HUES6 (cell line): ENCODE measurements around the gene RAD50.

Experiments
- H3K27ac ChIP-seq: 2 replicates; pipeline ENCODE4 v1.7.0; 2013; ENCODE audit warnings: low read depth, mild to moderate bottlenecking, low read length, inconsistent platforms
- H3K27me3 ChIP-seq: 2 replicates; pipeline ENCODE4 v1.6.1; 2013; ENCODE audit warnings: low read length; ENCODE audit not compliant: control insufficient read depth, insufficient read depth
- H3K36me3 ChIP-seq: 2 replicates; pipeline ENCODE4 v1.6.1; 2013; ENCODE audit warnings: low read length; ENCODE audit not compliant: control insufficient read depth, insufficient read depth
- H3K4me1 ChIP-seq: 2 replicates; pipeline ENCODE4 v1.6.1; 2013; ENCODE audit warnings: low read length; ENCODE audit not compliant: control insufficient read depth, insufficient read depth
- H3K4me3 ChIP-seq: 2 replicates; pipeline ENCODE4 v1.5.1; 2013; ENCODE audit warnings: low read depth, low read length
- H3K9ac ChIP-seq: one replicate; pipeline ENCODE4 v1.6.1; 2013; ENCODE audit warnings: mild to moderate bottlenecking, low read length
- H3K9me3 ChIP-seq: 2 replicates; pipeline ENCODE4 v1.6.1; 2013; ENCODE audit warnings: low read depth, low read length; ENCODE audit not compliant: control insufficient read depth, insufficient read depth

The RAD50 gene

DNA sequence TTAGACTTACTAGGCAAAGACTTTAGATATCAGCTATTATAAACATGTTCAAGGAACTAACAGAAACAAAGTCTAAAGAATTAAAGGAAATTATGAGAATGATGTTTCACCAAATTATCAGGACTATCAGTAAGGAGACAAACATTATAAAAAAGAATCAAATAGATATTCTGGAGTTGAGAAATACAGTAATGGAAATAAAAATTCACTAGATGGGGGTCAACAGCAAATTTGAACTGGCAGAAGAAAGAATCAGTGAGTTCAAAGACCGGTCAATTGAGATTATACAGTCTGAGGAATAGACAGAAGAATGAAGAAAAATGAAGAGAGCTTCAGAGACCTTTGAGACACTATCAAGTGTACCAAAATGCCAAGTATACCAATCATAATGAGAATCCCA lies 91.6 kb downstream of the RAD50 start:
- Histone ChIP-seq H3K4me1 (peaks cover 7% of the 10 kb centered on the region), H3K36me3 (0 out of 2 replicates have a peak, but pooled peaks cover under 1% of the 10 kb centered on the region), H3K27ac (no peak overlapping the region), H3K4me3 (no peak overlapping the region), H3K9me3 (peaks cover 13% of the 10 kb centered on the region), H3K9ac (no peak overlapping the region), H3K27me3 (peaks cover under 1% of the 10 kb centered on the region; the same call in 1 of the 2 replicates)

DNA sequence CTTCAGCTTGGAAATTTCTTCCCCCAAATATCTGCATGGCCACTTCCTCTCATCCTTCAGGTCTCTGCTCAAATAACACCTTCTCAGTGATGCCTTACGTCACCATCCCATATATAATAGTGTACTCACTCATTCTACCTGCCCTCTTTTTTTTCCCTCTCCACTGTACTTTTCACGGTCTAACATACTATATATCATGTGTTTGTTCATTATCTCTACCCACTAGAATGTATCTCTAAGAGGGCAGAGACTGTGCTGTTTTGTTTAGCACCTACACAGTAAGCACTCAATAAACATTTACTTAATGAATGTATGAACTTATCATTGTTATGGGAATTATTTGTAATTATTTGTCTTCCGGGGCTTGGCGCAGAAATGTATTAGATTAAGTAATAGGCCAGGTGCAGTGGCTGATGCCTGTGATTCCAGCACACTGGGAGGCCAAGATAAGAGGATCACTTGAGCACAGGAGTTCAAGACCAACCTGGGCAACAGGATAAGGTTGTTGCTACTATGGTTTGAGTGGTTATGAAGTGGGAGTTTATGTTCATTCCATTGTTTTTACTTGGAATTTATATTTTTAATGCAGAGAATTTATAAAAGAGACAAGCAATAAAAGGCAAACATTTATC lies 95.2 kb downstream of the RAD50 start:
- Histone ChIP-seq H3K4me3 (no peak overlapping the region), H3K27me3 (peaks cover 35% of the 10 kb centered on the region), H3K9me3 (peaks cover 13% of the 10 kb centered on the region), H3K9ac (no peak overlapping the region), H3K36me3 (no peaks in the 10 kb centered on the region), H3K27ac (no peak overlapping the region), H3K4me1 (no peaks in the 10 kb centered on the region)

DNA sequence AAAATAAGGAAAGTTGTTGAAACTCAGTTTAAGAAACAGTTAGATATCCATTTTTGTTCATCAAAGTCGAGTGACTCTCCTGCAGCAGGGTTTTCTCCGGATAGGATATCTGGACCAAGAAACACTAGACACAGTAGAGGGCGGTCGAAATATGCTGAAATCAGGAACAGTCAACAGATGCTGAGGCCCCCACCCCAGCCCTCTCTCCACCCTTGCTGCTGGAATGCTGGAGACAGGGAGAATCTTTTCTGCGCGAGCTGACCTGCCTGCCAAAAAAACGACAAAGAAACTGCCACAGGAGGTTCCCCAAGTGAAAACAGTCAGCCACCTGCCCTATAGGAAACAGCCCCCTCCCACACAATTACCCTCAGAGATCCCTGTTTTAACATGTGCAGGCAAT lies 96.9 kb downstream of the RAD50 start:
- H3K9me3 ChIP-seq: peaks cover under 1% of the 10 kb centered on the region; the same call in 1 of the 2 replicates
- peaks cover 50% of the 10 kb centered on the region for H3K27me3 ChIP-seq

DNA sequence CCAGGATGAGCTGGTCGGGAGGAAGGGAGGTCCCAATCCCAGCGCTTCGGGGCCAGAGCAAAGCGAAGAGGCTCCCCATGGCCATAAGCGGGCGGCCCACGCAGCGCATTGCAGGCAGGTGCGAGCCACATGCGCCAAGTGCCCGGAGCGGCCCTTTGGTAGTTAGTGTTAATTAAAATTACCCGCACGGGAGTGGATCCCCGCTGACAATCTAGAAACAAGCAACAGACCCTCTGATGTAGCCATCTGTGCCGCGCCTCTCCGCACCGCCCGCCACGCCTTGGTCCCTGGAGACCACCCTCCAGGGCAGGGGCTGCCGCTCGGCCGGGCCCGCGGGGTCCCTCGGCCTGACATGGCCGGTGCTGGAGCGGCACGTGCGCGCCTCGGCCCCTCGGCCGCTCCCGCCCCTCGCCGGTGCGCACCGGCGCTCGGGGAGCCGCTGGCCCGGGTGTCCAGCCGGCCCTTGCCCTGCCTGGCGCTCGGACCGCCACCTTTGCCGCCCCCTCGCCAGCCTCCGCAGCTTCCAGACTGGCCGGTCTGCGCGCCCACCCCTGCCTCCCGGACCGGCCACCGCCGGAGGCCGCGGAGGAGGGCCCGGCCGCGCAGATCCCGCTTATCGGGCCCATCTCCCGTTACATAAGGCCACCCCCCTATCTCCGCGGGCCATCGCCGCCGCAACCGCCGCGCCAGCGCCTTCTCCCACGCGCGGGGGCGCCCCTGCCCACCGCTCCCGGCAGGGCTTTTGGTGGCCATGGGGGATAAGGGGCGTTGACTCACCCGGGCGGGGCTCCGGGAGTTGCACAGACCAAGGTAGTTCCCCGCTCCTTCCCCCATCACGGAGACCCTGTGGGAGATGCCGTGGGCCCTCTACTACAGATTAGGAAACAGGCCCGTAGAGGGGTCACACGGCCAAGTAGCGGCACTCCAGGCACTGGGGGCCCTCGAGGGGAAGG lies 99.3 kb downstream of the RAD50 start:
- H3K9ac ChIP-seq: no peak overlapping the region
- peaks cover 53% of the 10 kb centered on the region for H3K27me3 ChIP-seq
- peak overlapping the region; percentile 54 for H3K4me3 ChIP-seq
- no peaks in the 10 kb centered on the region for H3K9me3 ChIP-seq
- no peaks in the 10 kb centered on the region for H3K36me3 ChIP-seq
- H3K4me1 ChIP-seq: no peaks in the 10 kb centered on the region
- no peak overlapping the region for H3K27ac ChIP-seq

More for the DNA sequence above, 96.9 kb downstream of the RAD50 start:
- Histone ChIP-seq H3K27ac (no peak overlapping the region), H3K4me3 (no peak overlapping the region), H3K4me1 (no peaks in the 10 kb centered on the region), H3K36me3 (no peaks in the 10 kb centered on the region), H3K9ac (no peak overlapping the region)

DNA sequence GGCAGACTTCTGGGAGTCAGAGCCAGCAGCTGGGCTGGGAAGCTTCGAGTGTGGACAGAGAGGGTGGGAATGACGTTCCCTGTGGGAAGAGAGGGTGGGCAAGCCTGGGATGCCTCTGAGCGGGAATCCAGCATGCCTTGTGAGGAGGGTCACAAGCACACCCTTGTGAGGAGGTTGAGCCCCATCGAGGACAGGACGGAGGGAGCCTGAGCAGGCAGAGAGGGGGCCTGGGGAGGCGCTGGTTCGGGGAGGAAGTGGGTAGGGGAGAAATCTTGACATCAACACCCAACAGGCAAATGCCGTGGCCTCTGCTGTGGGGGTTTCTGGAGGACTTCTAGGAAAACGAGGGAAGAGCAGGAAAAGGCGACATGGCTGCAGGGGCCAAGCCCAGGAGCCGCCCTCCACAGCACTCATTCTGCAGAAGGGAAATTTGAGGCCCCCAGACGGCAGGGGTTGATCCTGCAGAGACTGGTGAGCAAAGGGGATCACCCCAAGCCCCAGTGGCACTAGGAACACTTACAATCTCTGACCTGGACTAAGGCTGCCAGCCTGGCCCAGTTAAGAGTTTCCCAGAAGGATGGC lies 100.1 kb downstream of the RAD50 start:
- H3K9me3 ChIP-seq: no peaks in the 10 kb centered on the region
- H3K4me3 ChIP-seq: peak overlapping the region; percentile 54
- no peak overlapping the region for H3K9ac ChIP-seq
- peaks cover 53% of the 10 kb centered on the region for H3K27me3 ChIP-seq
- no peak overlapping the region for H3K27ac ChIP-seq
- H3K4me1 ChIP-seq: no peaks in the 10 kb centered on the region
- H3K36me3 ChIP-seq: no peaks in the 10 kb centered on the region

DNA sequence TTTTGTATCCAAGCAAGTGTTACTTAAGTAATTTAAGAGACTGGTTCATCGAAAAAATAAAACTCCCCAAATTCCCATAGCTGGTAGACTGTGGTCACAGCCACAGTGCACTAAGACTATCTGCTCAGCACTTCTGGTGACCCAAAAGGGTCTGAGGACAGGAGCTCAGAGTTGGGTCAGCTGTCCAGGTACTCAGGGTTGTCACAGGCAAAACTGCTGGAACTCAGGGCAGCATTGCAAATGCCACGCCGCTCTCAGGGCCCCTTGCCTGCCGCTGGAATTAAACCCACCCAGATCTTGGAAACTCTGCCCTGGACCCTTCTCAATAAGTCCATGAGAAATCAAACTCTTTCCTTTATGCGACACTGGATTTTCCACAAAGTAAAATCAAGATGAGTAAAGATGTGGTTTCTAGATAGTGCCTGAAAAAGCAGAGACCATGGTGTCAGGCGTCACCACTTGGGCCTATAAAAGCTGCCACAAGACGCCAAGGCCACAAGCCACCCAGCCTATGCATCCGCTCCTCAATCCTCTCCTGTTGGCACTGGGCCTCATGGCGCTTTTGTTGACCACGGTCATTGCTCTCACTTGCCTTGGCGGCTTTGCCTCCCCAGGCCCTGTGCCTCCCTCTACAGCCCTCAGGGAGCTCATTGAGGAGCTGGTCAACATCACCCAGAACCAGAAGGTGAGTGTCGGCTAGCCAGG lies 101.1 kb downstream of the RAD50 start, which contains the start of gene IL13:
TSS of gene IL13 (plus strand) at position 498 of the 705 bp plus-strand sequence. CDS start at position 512, 14 bp downstream.
- Histone ChIP-seq H3K9ac (no peak within 1 kb of the TSS), H3K27me3 (peaks cover 53% of the 10 kb centered on the region), H3K4me3 (no peak within 1 kb of the TSS), H3K9me3 (no peaks in the 10 kb centered on the region), H3K4me1 (no peaks in the 10 kb centered on the region), H3K36me3 (no peaks in the 10 kb centered on the region), H3K27ac (no peak within 1 kb of the TSS)

DNA sequence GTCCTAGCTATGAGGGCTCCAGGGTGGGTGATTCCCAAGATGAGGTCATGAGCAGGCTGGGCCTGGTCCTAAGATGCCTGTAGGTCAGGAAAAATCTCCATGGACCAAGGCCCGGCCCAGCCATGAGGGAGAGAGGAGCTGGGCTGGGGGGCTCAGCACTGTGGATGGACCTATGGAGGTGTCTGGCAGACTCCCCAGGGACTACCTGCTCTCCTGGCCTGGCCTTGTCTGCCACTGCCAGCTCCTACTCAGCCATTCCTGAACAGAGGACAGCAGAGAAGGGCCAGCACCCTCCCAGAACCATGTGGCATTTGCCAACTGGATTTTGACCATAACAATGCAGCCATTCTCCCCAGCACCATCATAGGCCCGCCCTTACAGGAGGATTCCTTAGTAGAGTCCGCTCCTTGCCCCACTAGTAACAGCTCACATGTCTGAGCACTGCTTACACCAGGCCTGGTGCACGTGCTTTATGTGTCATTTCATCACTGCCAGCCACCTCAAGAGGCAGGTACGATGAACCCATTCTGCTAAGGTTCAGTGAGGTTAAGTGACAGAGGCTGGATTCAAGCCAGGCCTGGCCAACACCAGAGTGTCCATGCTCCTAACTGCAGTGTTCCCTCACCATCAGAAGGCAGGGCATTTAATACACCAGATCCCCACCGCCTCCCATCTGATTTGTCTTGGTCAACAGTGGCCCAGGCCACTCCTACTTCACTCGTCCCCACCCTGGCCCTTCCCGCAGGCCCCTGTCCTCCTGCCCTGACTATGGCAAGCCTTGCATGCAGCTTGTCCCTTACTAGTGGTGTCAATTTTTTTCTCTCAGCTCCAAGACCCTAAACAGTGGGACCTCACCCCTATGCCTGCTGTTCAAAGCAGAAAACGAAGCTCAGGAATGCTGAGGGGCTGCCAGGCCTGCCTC lies 101.9 kb downstream of the RAD50 start:
- Histone ChIP-seq H3K4me1 (peaks cover 2% of the 10 kb centered on the region; the same call in 1 of the 2 replicates), H3K9ac (no peak overlapping the region), H3K9me3 (no peaks in the 10 kb centered on the region), H3K36me3 (no peaks in the 10 kb centered on the region), H3K4me3 (no peak overlapping the region), H3K27me3 (peaks cover 49% of the 10 kb centered on the region), H3K27ac (no peak overlapping the region)

DNA sequence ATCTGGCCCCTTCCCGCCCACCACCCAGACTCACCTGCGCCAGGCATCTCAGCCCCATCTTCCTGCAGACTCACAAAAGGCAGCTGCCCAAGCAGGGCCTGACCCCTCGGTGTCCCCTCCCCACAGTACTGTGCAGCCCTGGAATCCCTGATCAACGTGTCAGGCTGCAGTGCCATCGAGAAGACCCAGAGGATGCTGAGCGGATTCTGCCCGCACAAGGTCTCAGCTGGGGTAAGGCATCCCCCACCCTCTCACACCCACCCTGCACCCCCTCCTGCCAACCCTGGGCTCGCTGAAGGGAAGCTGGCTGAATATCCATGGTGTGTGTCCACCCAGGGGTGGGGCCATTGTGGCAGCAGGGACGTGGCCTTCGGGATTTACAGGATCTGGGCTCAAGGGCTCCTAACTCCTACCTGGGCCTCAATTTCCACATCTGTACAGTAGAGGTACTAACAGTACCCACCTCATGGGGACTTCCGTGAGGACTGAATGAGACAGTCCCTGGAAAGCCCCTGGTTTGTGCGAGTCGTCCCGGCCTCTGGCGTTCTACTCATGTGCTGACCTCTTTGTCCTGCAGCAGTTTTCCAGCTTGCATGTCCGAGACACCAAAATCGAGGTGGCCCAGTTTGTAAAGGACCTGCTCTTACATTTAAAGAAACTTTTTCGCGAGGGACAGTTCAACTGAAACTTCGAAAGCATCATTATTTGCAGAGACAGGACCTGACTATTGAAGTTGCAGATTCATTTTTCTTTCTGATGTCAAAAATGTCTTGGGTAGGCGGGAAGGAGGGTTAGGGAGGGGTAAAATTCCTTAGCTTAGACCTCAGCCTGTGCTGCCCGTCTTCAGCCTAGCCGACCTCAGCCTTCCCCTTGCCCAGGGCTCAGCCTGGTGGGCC lies 103.1 kb downstream of the RAD50 start:
- Histone ChIP-seq H3K36me3 (no peaks in the 10 kb centered on the region), H3K4me3 (no peak overlapping the region), H3K9ac (no peak overlapping the region), H3K9me3 (no peaks in the 10 kb centered on the region), H3K27ac (no peak overlapping the region), H3K27me3 (peaks cover 39% of the 10 kb centered on the region), H3K4me1 (peaks cover 5% of the 10 kb centered on the region; the same call in 1 of the 2 replicates)

DNA sequence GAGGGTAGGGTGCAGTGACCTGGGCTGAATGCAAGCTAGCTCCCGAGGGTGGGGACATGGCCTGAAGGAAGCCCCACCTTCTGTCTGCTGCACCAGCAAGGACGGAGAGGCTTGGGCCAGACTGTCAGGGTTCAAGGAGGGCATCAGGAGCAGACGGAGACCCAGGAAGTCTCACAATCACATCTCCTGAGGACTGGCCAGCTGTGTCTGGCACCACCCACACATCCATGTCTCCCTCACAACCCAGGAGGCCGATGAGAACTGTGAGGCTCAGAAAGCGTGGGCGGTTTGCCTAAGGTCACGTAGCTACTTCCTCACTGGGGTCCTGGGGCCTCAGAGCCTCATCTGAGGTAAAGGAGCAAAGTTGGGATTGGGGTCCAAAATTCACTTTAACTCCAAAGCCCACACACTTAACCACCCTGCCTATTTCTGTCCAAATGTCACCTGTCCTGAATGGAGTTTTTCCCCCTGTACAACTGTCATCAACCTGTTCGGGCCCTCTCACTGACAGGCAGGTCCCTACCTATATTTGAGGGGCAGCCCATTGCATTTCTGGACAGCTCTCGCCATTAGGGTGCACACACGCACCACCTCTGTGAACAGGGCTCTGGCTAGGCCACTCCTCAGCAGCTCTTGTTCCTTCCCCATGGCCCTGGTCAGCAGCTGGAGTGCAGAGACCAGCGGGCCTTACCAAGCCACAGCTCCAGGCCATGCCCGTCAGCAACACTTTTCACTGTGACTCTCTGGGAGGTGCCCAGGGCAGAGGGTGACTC lies 104.6 kb downstream of the RAD50 start:
- no peak overlapping the region for H3K27ac ChIP-seq
- no peaks in the 10 kb centered on the region for H3K9me3 ChIP-seq
- peaks cover 23% of the 10 kb centered on the region for H3K27me3 ChIP-seq
- no peak overlapping the region for H3K9ac ChIP-seq
- H3K4me1 ChIP-seq: peaks cover 5% of the 10 kb centered on the region; the same call in 1 of the 2 replicates
- H3K36me3 ChIP-seq: no peaks in the 10 kb centered on the region
- no peak overlapping the region for H3K4me3 ChIP-seq
